ENCODE measurements around the gene FAM169A. TPM values are rescaled to one million over a fixed set of nuclear protein-coding genes. Genes with fewer than 3 reads are reported as not detected.
A peak's percentile ranks its signal among the peaks of the same experiment; 100 is the strongest.
"Not testable (repeated sequence)": the region's sequence is repeated elsewhere in the genome, so short reads cannot be mapped to it uniquely, and the experiment has no call there.

FAM169A gene
- total and polyA plus RNA-seq, 7 experiments from 2014 or later = 2.3 to 22.4 (median 14.2) TPM

- H3K4me1 ChIP-seq (ENCODE audit: control insufficient read depth in 2 of 2, insufficient read depth in 2 of 2, low read length in 2 of 2) = peaks cover 13 to 14% of the 10 kb centered on the region in 2 donors
- H3K9me3 ChIP-seq (ENCODE audit: control insufficient read depth in 2 of 3, low read length in 3 of 3) = no peaks in the 10 kb centered on the region
- H3K4me3 ChIP-seq (ENCODE audit: low read length) = no peak overlapping the region
- intact Hi-C loops (cut with micrococcal nuclease) = loop anchor here in 1 of 2 donors (10.0 kb wide), 1 partner anchor 472 kb away; the partner anchor contains the start of gene ANKRD31
- peaks cover 6 to 56% (median 42%) of the 10 kb centered on the region in 7 donors for H3K4me1 Mint-ChIP-seq
- H3K4me3 Mint-ChIP-seq = no peak overlapping the region
- ATAC-seq (no peak), DNase-seq (no peak)
- no peak overlapping the region for H3K27ac ChIP-seq (ENCODE audit: low read depth, low read length)
- ChIA-PET CTCF (interaction anchor here (1.7 kb wide), 1 partner anchor 104 kb away, joined by 3 read pairs; no protein-coding TSS in a partner anchor), POLR2A (no interaction called here)
- H3K36me3 Mint-ChIP-seq = peaks cover 11 to 34% (median 15%) of the 10 kb centered on the region in 5 donors
- peaks cover 0 to 28% (median 12%) of the 10 kb centered on the region in 3 experiments for H3K36me3 ChIP-seq (ENCODE audit: control insufficient read depth in 2 of 3, insufficient read depth in 3 of 3, low read length in 3 of 3)
- H3K9me3 Mint-ChIP-seq = no peaks in the 10 kb centered on the region
- H3K27me3 ChIP-seq (ENCODE audit: control insufficient read depth in 2 of 2, insufficient read depth in 2 of 2, low read length in 2 of 2) = no peaks in the 10 kb centered on the region
- H3K27me3 Mint-ChIP-seq = no peaks in the 10 kb centered on the region
- no peak overlapping the region for H3K27ac Mint-ChIP-seq
Observed at GRCh38 chr5:74762599-74762998, 103.6 kb downstream of the FAM169A start.

GRCh38 chr5:74761241-74761640, 104.9 kb downstream of the FAM169A start:
- ChIA-PET POLR2A (no interaction called here), CTCF (interaction anchor here (1.0 kb wide), 1 partner anchor 158 kb away, joined by 4 read pairs; no protein-coding TSS in a partner anchor)
- no peaks in the 10 kb centered on the region for H3K27me3 ChIP-seq (ENCODE audit: control insufficient read depth in 2 of 2, insufficient read depth in 2 of 2, low read length in 2 of 2)
- peaks cover 12% of the 10 kb centered on the region in 2 donors for H3K4me1 ChIP-seq (ENCODE audit: control insufficient read depth in 2 of 2, insufficient read depth in 2 of 2, low read length in 2 of 2)
- Mint-ChIP-seq H3K27ac (peak overlapping the region in 1 of 9 donors; percentile 20), H3K9me3 (peaks cover 0 to 5% (median 0%) of the 10 kb centered on the region in 11 donors), H3K4me1 (peaks cover 6 to 42% (median 30%) of the 10 kb centered on the region in 7 donors), H3K36me3 (peaks cover 9 to 46% (median 23%) of the 10 kb centered on the region in 5 donors), H3K27me3 (no peaks in the 10 kb centered on the region), H3K4me3 (no peak overlapping the region)
- ATAC-seq (no peak), DNase-seq (no peak)
- peaks cover 0 to 23% (median 16%) of the 10 kb centered on the region in 3 experiments for H3K36me3 ChIP-seq (ENCODE audit: control insufficient read depth in 2 of 3, insufficient read depth in 3 of 3, low read length in 3 of 3)
- intact Hi-C loops (cut with micrococcal nuclease) = loop anchor here in 1 of 2 donors (10.0 kb wide), 1 partner anchor 474 kb away; the partner anchor contains the start of gene ANKRD31
- no peaks in the 10 kb centered on the region for H3K9me3 ChIP-seq (ENCODE audit: control insufficient read depth in 2 of 3, low read length in 3 of 3)
- H3K27ac ChIP-seq (ENCODE audit: low read depth, low read length) = no peak overlapping the region
- H3K4me3 ChIP-seq (ENCODE audit: low read length) = no peak overlapping the region

DNA sequence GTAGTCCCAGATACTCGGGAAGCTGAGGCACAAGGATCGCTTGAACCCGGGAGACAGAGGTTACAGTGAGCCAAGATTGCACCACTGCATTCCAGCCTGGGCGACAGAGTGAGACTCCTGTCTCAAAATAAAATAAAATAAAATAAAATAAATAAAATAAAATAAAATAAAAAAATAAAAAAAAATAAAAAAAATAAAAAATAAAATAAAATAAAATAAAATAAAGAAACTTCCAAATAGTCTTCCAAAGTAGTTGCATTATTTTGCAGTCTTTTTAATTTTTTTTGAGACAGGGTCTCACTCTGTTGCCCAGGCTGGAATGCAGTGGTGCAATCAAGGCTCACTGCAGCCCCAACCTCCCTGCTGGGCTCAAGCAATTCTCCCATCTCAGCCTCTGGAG, 117.4 kb downstream of the FAM169A start:
- H3K9me3 ChIP-seq (ENCODE audit: control insufficient read depth in 2 of 3, low read length in 3 of 3); DNase-seq; intact Hi-C loops (cut with micrococcal nuclease); H3K27me3 Mint-ChIP-seq; H3K9me3 Mint-ChIP-seq; H3K4me3 Mint-ChIP-seq; H3K27ac ChIP-seq (ENCODE audit: low read depth, low read length); H3K4me3 ChIP-seq (ENCODE audit: low read length); H3K27ac Mint-ChIP-seq; CTCF ChIA-PET; POLR2A ChIA-PET; H3K4me1 ChIP-seq (ENCODE audit: control insufficient read depth in 2 of 2, insufficient read depth in 2 of 2, low read length in 2 of 2); ATAC-seq; H3K27me3 ChIP-seq (ENCODE audit: control insufficient read depth in 2 of 2, insufficient read depth in 2 of 2, low read length in 2 of 2); H3K4me1 Mint-ChIP-seq: not testable (repeated sequence)
- peaks cover 0 to 46% (median 6%) of the 10 kb centered on the region in 3 experiments for H3K36me3 ChIP-seq (ENCODE audit: control insufficient read depth in 2 of 3, insufficient read depth in 3 of 3, low read length in 3 of 3)
- peaks cover 16 to 66% (median 50%) of the 10 kb centered on the region in 5 donors for H3K36me3 Mint-ChIP-seq

DNA sequence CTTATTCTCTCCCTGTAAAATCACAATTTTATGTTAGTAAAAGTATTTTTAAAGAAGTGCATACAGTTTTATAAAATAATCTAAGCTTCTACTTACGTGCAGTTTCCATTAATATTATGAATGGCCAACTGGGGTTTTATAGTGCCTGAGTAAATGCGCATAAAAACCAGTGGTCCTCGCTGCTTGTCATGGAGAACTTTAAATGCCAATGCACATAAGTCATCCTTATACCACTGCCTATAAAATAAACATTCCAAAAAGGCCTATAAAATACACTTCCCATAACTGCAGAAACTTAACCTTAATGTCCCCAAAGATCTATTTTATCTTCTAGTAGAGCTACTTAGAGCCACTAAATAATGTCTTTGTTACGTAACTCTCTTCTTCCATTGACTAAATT, 127.8 kb downstream of the FAM169A start:
- ATAC-seq = no peak
- ChIA-PET CTCF (interaction anchor here (0.6 to 0.7 kb wide), 2 partner anchors 76 to 498 kb away, joined by 3 to 4 read pairs; no protein-coding TSS in a partner anchor), POLR2A (interaction anchor here (0.9 kb wide), 1 partner anchor 29 kb away, joined by 3 read pairs; the partner anchor contains the start of genes GFM2 and NSA2)
- Histone ChIP-seq H3K9me3 (ENCODE audit: control insufficient read depth in 2 of 3, low read length in 3 of 3) (no peaks in the 10 kb centered on the region), H3K36me3 (ENCODE audit: control insufficient read depth in 2 of 3, insufficient read depth in 3 of 3, low read length in 3 of 3) (peaks cover 3 to 33% (median 14%) of the 10 kb centered on the region in 3 experiments), H3K4me3 (ENCODE audit: low read length) (no peak overlapping the region), H3K4me1 (ENCODE audit: control insufficient read depth in 2 of 2, insufficient read depth in 2 of 2, low read length in 2 of 2) (no peaks in the 10 kb centered on the region), H3K27ac (ENCODE audit: low read depth, low read length) (no peak overlapping the region), H3K27me3 (ENCODE audit: control insufficient read depth in 2 of 2, insufficient read depth in 2 of 2, low read length in 2 of 2) (no peaks in the 10 kb centered on the region)
- DNase-seq = no peak
- Mint-ChIP-seq H3K9me3 (no peaks in the 10 kb centered on the region), H3K36me3 (peaks cover 4 to 49% (median 24%) of the 10 kb centered on the region in 5 donors), H3K4me3 (no peak overlapping the region), H3K4me1 (peaks cover 0 to 1% (median 0%) of the 10 kb centered on the region in 7 donors), H3K27me3 (no peaks in the 10 kb centered on the region), H3K27ac (peak overlapping the region in 2 of 9 donors; percentile 6 to 67)
- intact Hi-C loops (cut with micrococcal nuclease) = no loop called here

DNA sequence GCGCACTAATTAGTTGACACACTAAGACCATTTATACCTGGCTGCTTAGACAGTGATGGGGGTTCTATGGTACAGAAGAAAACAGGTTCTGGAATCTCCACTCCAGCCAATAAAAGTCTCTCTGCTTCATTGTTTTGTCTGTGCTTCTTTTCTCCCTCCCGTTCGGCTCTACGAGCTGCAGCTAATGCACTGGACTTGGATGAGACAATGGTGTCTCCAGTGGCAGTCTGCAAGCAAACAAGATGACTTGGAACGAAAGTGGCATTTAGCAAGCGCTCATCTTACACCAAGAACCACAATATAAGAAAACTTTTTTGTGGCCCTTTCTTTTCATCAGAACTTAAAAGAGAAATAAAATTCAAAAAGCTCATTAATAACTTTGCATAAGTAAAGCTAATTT, 129.4 kb downstream of the FAM169A start:
- ChIA-PET CTCF (no interaction called here), POLR2A (no interaction called here)
- Histone ChIP-seq H3K27ac (ENCODE audit: low read depth, low read length) (no peak overlapping the region), H3K36me3 (ENCODE audit: control insufficient read depth in 2 of 3, insufficient read depth in 3 of 3, low read length in 3 of 3) (peaks cover 3 to 41% (median 14%) of the 10 kb centered on the region in 3 experiments), H3K27me3 (ENCODE audit: control insufficient read depth in 2 of 2, insufficient read depth in 2 of 2, low read length in 2 of 2) (no peaks in the 10 kb centered on the region), H3K4me3 (ENCODE audit: low read length) (no peak overlapping the region), H3K9me3 (ENCODE audit: control insufficient read depth in 2 of 3, low read length in 3 of 3) (no peaks in the 10 kb centered on the region), H3K4me1 (ENCODE audit: control insufficient read depth in 2 of 2, insufficient read depth in 2 of 2, low read length in 2 of 2) (no peaks in the 10 kb centered on the region)
- Mint-ChIP-seq H3K27me3 (no peaks in the 10 kb centered on the region), H3K27ac (peak overlapping the region in 2 of 9 donors; percentile 3 to 26), H3K36me3 (peaks cover 4 to 52% (median 25%) of the 10 kb centered on the region in 5 donors), H3K4me1 (peaks cover 0 to 1% (median 0%) of the 10 kb centered on the region in 7 donors), H3K4me3 (no peak overlapping the region), H3K9me3 (peaks cover 0 to 1% (median 0%) of the 10 kb centered on the region in 11 donors)
- intact Hi-C loops (cut with micrococcal nuclease) = no loop called here
- DNase-seq = no peak
- ATAC-seq = no peak

Other genes starting within 250 kb of the FAM169A start
- 10 to 100 TPM in 2 of 5 experiments, 1 to 10 TPM in 3; 1.3 to 18.1 (median 1.6) TPM for gene ENC1, start 225.7 kb downstream of the FAM169A start, total RNA-seq
- 1 to 10 TPM in 1 of 2 donors, under 1 TPM in 1; 0.77 to 3.3 TPM for gene ENC1, start 225.7 kb downstream of the FAM169A start, polyA plus RNA-seq
- gene HEXB, start 181.2 kb downstream of the FAM169A start, total RNA-seq = 10 to 100 TPM; 37.7 to 88.9 (median 64.2) TPM
- gene HEXB, start 181.2 kb downstream of the FAM169A start, polyA plus RNA-seq = 10 to 100 TPM; 94.2 to 95.8 TPM
- 10 to 100 TPM; 17.8 to 30.2 (median 20.5) TPM for gene GFM2, start 99.3 kb downstream of the FAM169A start, total RNA-seq
- gene GFM2, start 99.3 kb downstream of the FAM169A start, polyA plus RNA-seq = 10 to 100 TPM in 1 of 2 donors, 1 to 10 TPM in 1; 8.6 to 12.0 TPM
- gene NSA2, start 99.1 kb downstream of the FAM169A start, total RNA-seq = 100 to 1,000 TPM in 3 of 5 experiments, 10 to 100 TPM in 2; 70.9 to 153 (median 126) TPM
- 10 to 100 TPM; 49.4 to 97.9 TPM for gene NSA2, start 99.1 kb downstream of the FAM169A start, polyA plus RNA-seq
- gene GCNT4, start 186.2 kb upstream of the FAM169A start, total RNA-seq = 10 to 100 TPM in 2 of 5 experiments, 1 to 10 TPM in 3; 1.9 to 36.4 (median 6.9) TPM
- 1 to 10 TPM; 2.3 to 2.9 TPM for gene GCNT4, start 186.2 kb upstream of the FAM169A start, polyA plus RNA-seq

Data from naive thymus-derived CD4-positive, alpha-beta T cell (primary cell).